Measurements from ENCODE around the gene HERC3. TPM values are rescaled to one million over a fixed set of nuclear protein-coding genes. Genes with fewer than 3 reads are reported as not detected.

Gene HERC3
- total RNA-seq, 4 donors from 2014 or later = 49.6 to 64.3 (median 52.2) TPM

DNA sequence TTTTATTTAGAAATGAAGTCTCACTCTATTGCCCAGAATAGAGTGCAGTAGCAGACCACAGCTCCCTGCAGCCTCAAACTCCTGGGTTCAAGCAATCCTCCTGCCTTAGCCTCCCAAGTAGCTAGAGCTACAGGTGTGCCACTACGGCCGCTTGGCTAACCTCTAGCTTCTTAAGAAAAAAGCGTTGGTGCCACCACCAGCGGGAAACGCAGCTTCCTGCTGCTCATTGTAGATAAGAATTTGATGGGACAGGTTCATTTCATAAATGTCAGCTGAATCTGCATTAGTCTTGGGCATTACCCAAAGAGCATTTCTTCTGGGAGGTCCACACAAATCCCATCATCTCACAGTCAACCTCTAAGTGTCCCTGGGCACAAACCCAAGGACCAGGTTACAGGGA is 138.5 kb downstream of the HERC3 start:
- WGBS, 2 donors = 93 to 96% methylated on average over 5 of the region's 5 CpGs
- no peak overlapping the region for H3K4me3 ChIP-seq (ENCODE audit: low read depth, poor library complexity, severe bottlenecking)
- DNase-seq (ENCODE audit: low spot score in 2 of 2) = no peak
- intact Hi-C loops (cut with DNase I; ENCODE audit: low total_unique reads) = no loop called here
- no peak for TF ChIP-seq POLR2A (IDR thresholded peaks at IDR 0.05)
- TF ChIP-seq, protein P1, sequence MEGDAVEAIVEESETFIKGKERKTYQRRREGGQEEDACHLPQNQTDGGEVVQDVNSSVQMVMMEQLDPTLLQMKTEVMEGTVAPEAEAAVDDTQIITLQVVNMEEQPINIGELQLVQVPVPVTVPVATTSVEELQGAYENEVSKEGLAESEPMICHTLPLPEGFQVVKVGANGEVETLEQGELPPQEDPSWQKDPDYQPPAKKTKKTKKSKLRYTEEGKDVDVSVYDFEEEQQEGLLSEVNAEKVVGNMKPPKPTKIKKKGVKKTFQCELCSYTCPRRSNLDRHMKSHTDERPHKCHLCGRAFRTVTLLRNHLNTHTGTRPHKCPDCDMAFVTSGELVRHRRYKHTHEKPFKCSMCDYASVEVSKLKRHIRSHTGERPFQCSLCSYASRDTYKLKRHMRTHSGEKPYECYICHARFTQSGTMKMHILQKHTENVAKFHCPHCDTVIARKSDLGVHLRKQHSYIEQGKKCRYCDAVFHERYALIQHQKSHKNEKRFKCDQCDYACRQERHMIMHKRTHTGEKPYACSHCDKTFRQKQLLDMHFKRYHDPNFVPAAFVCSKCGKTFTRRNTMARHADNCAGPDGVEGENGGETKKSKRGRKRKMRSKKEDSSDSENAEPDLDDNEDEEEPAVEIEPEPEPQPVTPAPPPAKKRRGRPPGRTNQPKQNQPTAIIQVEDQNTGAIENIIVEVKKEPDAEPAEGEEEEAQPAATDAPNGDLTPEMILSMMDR (IDR thresholded peaks at IDR 0.05) = no peak

DNA sequence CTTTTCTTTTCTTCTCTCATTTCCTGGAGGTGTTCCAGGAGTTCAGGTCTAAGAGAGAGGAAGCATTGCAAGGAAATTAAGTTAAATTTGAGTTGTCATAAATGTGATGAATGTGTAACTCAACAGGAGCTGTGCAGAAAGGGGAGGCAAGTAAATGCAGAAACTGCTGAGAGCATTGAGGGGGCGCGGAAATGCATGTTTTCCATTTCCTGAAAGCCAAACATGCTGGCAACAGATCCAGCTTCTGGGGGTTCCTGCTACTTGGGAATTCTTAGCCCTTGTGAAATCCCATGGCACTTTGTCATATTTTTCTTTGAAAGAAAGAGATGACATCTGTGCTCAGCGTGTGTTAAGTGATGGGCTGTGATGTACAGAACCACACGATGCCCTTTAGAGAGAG is 139.1 kb downstream of the HERC3 start:
- no peak for TF ChIP-seq POLR2A (IDR thresholded peaks at IDR 0.05)
- TF ChIP-seq, protein P1 (IDR thresholded peaks at IDR 0.05) = no peak
- no peak overlapping the region for H3K4me3 ChIP-seq (ENCODE audit: low read depth, poor library complexity, severe bottlenecking)
- DNase-seq (ENCODE audit: low spot score in 2 of 2) = no peak
- intact Hi-C loops (cut with DNase I; ENCODE audit: low total_unique reads) = no loop called here
- 79 to 80% methylated on average over 4 of the region's 4 CpGs for WGBS, 2 donors

- WGBS, 2 donors = 88 to 91% methylated on average over 5 of the region's 5 CpGs
- intact Hi-C loops (cut with DNase I; ENCODE audit: low total_unique reads) = no loop called here
- TF ChIP-seq, protein P1 (IDR thresholded peaks at IDR 0.05) = no peak
- TF ChIP-seq POLR2A (IDR thresholded peaks at IDR 0.05) = no peak
- no peak for DNase-seq (ENCODE audit: low spot score in 2 of 2)
- H3K4me3 ChIP-seq (ENCODE audit: low read depth, poor library complexity, severe bottlenecking) = no peak overlapping the region
Observed at GRCh38 chr4:88732714-88733368, 140.6 kb downstream of the HERC3 start.

- intact Hi-C loops (cut with DNase I; ENCODE audit: low total_unique reads) = no loop called here
Observed at GRCh38 chr4:88734403-88734949, 142.2 kb downstream of the HERC3 start.

GRCh38 chr4:88735564-88735963 is 143.3 kb downstream of the HERC3 start:
- intact Hi-C loops (cut with DNase I; ENCODE audit: low total_unique reads) = no loop called here
- H3K4me3 ChIP-seq (ENCODE audit: low read depth, poor library complexity, severe bottlenecking) = no peak overlapping the region
- TF ChIP-seq, protein P1 (IDR thresholded peaks at IDR 0.05) = no peak
- DNase-seq (ENCODE audit: low spot score in 2 of 2) = no peak
- 62 to 70% methylated on average over 1 of the region's 1 CpG for WGBS, 2 donors

More at GRCh38 chr4:88734403-88734949, 142.2 kb downstream of the HERC3 start:
- no peak overlapping the region for H3K4me3 ChIP-seq (ENCODE audit: low read depth, poor library complexity, severe bottlenecking)
- no peak for TF ChIP-seq POLR2A (IDR thresholded peaks at IDR 0.05)
- no peak for DNase-seq (ENCODE audit: low spot score in 2 of 2)
- 76 to 92% methylated on average over 3 of the region's 3 CpGs for WGBS, 2 donors

DNA sequence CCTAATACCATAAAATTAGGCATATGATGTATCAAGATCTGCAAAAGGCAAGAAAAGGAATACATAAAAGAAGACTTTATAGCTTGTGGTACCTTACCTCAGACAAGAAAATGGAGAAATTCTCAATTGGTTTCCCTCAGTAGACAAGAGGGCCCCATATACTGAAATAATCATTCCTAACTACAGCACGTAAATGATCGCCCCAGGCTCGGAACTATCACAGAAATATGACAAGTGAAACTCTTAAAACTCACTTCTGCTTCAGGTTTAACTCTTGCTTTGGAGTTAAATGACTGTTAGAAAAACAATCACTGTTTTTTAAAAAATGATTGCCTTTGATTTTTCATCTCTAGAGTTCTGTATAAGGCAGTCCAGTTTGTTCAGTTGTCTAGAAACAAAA is 144.0 kb downstream of the HERC3 start:
- H3K4me3 ChIP-seq (ENCODE audit: low read depth, poor library complexity, severe bottlenecking) = no peak overlapping the region
- intact Hi-C loops (cut with DNase I; ENCODE audit: low total_unique reads) = no loop called here
- no peak for DNase-seq (ENCODE audit: low spot score in 2 of 2)
- TF ChIP-seq POLR2A (IDR thresholded peaks at IDR 0.05) = no peak
- TF ChIP-seq, protein P1 (IDR thresholded peaks at IDR 0.05) = no peak
- 78 to 83% methylated on average over 3 of the region's 3 CpGs for WGBS, 2 donors

All from lower leg skin (tissue), 4 donors.